Small intestine (tissue), 7 donors: Measurements from ENCODE around the gene KCNQ1OT1. TPM values are rescaled to one million over a fixed set of nuclear protein-coding genes. Genes with fewer than 3 reads are reported as not detected.
A peak's percentile ranks its signal among the peaks of the same experiment; 100 is the strongest.

Experiments used
- DNase-seq, 2 donors: peaks; one replicate each; pipeline versions ENCODE4 v3.0.0 to v3.0.0-alpha.2; 2013
- FAIRE-seq: peaks from 2 replicates; lab custom pipeline; 2012; peaks lifted over from hg19 to GRCh38; lab: Jason Lieb, UNC
- H3K27ac ChIP-seq, 3 donors: one replicate each; pipeline ENCODE4 v1.5.1; 2013; ENCODE audit warnings: low read length in 2 of 3, mild to moderate bottlenecking in 2 of 3, control low read depth in 1 of 3, inconsistent platforms in 1 of 3, low read depth in 1 of 3, moderate library complexity in 1 of 3
- H3K27me3 ChIP-seq, 3 donors: one replicate each; pipeline ENCODE4 v1.6.1; 2013; ENCODE audit warnings: low read length in 3 of 3, inconsistent platforms in 1 of 3; ENCODE audit not compliant: control insufficient read depth in 3 of 3, insufficient read depth in 3 of 3
- H3K36me3 ChIP-seq, 3 donors: one replicate each; pipeline ENCODE4 v1.6.1; 2013; ENCODE audit warnings: low read length in 3 of 3, inconsistent platforms in 1 of 3, low read depth in 1 of 3, mild to moderate bottlenecking in 1 of 3, moderate library complexity in 1 of 3; ENCODE audit not compliant: control insufficient read depth in 3 of 3, insufficient read depth in 2 of 3
- H3K4me1 ChIP-seq, 3 donors: one replicate each; pipeline ENCODE4 v1.6.1; 2013; ENCODE audit warnings: low read length in 2 of 3, inconsistent platforms in 1 of 3, low read depth in 1 of 3, mild to moderate bottlenecking in 1 of 3, moderate library complexity in 1 of 3; ENCODE audit not compliant: control insufficient read depth in 3 of 3, insufficient read depth in 2 of 3
- H3K4me3 ChIP-seq, 3 donors: one replicate each; pipeline ENCODE4 v1.5.1; 2013; ENCODE audit warnings: low read length in 3 of 3, control low read depth in 1 of 3, inconsistent platforms in 1 of 3, low read depth in 1 of 3, mild to moderate bottlenecking in 1 of 3, moderate library complexity in 1 of 3
- H3K9me3 ChIP-seq, 2 donors: one replicate each; pipeline ENCODE4 v1.6.1; 2013; ENCODE audit warnings: low read depth in 1 of 2, low read length in 1 of 2; ENCODE audit not compliant: control insufficient read depth in 2 of 2, insufficient read depth in 1 of 2
- WGBS, 3 donors: extraction: QIAGEN DNeasy Blood & Tissue Kit; methylation state at CpG; one replicate each; pipeline ENCODE4 v1.1.7; 2013; 5-methylcytosine and 5-hydroxymethylcytosine counted together
- polyA plus RNA-seq, 4 donors: library from polyadenylated mRNA; stranded (reverse) in 3 of 4; unstranded in 1 of 4; fragments of 200-250 nt in 3 of 4; fragments of 120-200 nt in 1 of 4; gene quantifications; one replicate each; pipeline versions ENCODE4 v1.2.1 to v1.2.3, GENCODE V29; 2013
- donor health status: healthy with polysubstance abuse.
- donor health status: control.
- donor health status: control.
- donor health status: Bipolar disorder and iron deficiency.
- donor health status: healthy.

KCNQ1OT1 gene
- polyA plus RNA-seq, 4 donors: under 0.01 to 2.3 (median 0.11) TPM

DNA sequence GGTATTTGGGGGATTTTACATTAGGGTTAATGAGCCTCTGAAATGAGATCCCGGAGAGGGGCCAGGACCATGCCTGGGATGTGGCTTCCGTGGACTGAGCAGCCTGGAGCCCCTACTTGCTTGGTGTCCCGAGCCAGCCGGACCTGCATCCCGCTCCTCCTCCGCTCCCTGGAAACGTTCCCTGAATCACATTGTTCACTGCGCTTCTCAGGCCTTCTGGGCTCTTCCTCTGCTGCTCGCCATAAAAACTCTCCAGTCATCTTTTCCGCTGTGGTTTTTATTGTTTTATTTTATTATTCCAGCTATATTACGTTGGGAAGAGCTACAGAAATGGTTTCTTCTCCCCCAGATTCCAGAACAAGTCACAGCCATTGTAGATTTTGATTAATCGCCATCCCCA, 13.3 kb upstream of the KCNQ1OT1 start:
- Histone ChIP-seq H3K4me3 (no peak overlapping the region), H3K36me3 (peaks cover 0 to 7% (median 0%) of the 10 kb centered on the region in 3 donors), H3K27me3 (no peaks in the 10 kb centered on the region), H3K9me3 (peaks cover 0 to 4% of the 10 kb centered on the region in 2 donors), H3K27ac (no peak overlapping the region), H3K4me1 (peaks cover 0 to 3% (median 0%) of the 10 kb centered on the region in 3 donors)
- FAIRE-seq: no peak
- no peak for DNase-seq
- WGBS, 3 donors: 88 to 94% (median 90%) methylated on average over 12 of the region's 12 CpGs

DNA sequence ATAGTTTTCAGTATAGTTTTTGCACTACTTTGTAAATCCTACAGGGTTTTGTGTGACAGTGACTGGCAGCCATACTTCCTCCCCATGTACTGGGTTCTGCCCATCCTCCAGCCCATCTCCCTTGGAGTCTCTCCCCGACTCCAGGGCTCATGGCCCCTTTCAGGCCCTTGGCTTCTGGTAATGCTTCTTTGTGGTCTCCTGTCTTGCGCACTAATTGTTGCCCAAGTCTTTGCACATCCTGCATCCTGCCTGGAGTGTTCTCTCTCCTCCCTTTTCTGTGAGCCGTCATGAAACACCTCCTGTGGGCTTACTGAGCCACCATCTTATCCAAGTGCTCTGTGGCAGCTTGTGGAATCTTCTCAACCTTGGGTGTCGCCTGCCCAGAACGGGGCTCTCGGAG, 11.4 kb upstream of the KCNQ1OT1 start:
- Histone ChIP-seq H3K36me3 (peaks cover 0 to 9% (median 0%) of the 10 kb centered on the region in 3 donors), H3K27ac (no peak overlapping the region), H3K4me1 (peaks cover 0 to 3% (median 0%) of the 10 kb centered on the region in 3 donors), H3K27me3 (no peaks in the 10 kb centered on the region), H3K9me3 (peaks cover 0 to 8% of the 10 kb centered on the region in 2 donors), H3K4me3 (no peak overlapping the region)
- no peak for FAIRE-seq
- WGBS, 3 donors: 95 to 99% (median 96%) methylated on average over 6 of the region's 6 CpGs
- DNase-seq: no peak

DNA sequence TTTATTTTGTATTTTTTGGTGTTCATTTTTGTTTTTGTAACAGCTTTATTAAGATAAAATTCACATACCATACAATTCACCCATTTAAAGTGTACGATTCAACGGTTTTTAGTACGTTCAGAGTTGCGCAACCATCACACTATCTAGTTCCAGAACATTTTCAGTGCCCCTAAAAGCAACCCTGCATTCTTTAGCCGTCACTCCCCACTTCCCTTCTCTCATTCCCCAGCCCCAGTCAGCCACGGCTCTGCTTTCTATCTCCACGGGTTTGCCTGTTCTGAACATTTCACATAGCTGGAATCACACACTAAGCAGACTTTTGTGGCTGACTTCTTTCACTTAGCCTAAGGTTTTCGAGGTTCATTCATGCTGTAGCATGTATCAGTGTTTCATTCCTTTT, 9.6 kb upstream of the KCNQ1OT1 start:
- Histone ChIP-seq H3K9me3 (peaks cover 0 to 14% of the 10 kb centered on the region in 2 donors), H3K36me3 (peaks cover 0 to 9% (median 0%) of the 10 kb centered on the region in 3 donors), H3K27ac (peak overlapping the region in 1 of 3 donors; percentile 32), H3K4me1 (peaks cover 0 to 3% (median 0%) of the 10 kb centered on the region in 3 donors), H3K27me3 (no peaks in the 10 kb centered on the region), H3K4me3 (no peak overlapping the region)
- no peak for FAIRE-seq
- WGBS, 3 donors: 60 to 78% (median 75%) methylated on average over 8 of the region's 8 CpGs
- no peak for DNase-seq

DNA sequence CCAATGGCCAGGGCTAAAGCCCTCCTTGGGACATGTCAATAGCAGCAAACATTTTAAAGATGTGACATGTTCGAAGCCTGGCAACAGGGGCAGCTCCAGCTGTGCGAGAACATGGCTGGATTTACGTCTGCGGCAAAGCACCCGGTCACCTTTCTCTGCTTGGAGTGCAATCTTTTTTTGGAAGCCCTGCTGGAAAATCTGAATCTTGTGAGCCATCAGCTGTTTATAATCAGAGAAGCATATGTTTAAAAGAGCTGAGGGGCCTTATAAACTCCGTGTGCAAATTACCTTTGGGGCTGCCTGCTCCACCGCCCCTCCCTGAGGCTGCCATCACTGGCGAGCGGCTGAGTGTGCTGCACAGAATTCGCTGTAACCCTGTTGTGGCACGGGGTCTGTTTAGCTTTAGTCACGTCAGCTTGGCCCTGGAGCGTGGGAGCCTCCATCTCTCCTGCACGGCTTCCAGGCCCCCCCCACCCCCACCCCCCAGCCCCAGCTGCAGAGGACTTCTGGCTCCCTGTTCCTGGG, 9.0 kb upstream of the KCNQ1OT1 start:
- Histone ChIP-seq H3K27ac (peak overlapping the region in 1 of 3 donors; percentile 50), H3K36me3 (peaks cover 0 to 8% (median 0%) of the 10 kb centered on the region in 3 donors), H3K4me1 (peaks cover 0 to 8% (median 0%) of the 10 kb centered on the region in 3 donors), H3K4me3 (no peak overlapping the region), H3K27me3 (no peaks in the 10 kb centered on the region), H3K9me3 (peaks cover 0 to 14% of the 10 kb centered on the region in 2 donors)
- WGBS, 3 donors: 66 to 85% (median 82%) methylated on average over 14 of the region's 14 CpGs
- FAIRE-seq (no peak), DNase-seq (no peak)

DNA sequence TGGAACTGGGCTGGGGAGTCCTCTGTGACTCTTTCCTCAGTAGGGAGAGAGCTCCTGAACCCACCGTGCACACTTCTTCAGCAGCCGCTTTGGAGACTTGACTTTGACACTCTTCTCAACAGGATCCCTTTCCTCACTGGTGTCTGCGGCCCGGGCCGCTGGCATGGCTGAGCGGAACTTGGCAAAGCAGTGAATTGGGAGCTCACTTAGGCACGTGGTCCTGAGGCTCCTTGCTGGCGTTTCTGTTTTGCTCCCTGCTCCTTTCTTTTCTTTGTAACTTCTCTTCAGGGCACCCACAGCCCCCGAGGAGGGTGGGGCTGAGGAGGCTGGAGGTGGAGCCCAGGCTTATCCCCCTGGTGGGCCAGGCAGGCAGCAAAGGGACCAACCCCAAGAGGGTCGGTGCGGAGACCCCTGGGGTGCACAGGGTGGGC, 8.4 kb upstream of the KCNQ1OT1 start:
- no peaks in the 10 kb centered on the region for H3K27me3 ChIP-seq
- no peak for FAIRE-seq

DNA sequence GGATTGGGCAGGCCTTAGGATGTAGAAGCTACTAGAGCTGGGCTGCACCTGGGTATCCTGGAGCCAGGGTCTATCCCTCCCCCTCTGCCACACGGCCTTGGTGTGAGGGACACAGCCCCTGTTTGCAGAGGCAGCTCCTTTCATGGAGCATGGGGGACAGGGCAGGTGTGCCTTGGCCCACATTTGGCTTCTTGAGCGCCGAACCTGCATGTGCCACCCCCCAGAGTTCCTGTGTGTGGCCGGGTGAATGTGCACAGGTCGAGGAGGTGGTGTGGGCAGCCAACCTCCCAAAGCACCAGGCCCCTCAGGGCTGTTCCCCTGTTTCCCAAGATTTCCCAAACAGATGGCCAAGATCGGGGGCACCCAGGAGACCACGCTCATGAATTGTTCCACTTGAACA, 7.9 kb upstream of the KCNQ1OT1 start:
- Histone ChIP-seq H3K27me3 (no peaks in the 10 kb centered on the region), H3K27ac (no peak overlapping the region), H3K36me3 (peaks cover 0 to 8% (median 0%) of the 10 kb centered on the region in 3 donors), H3K4me3 (no peak overlapping the region), H3K4me1 (peaks cover 0 to 19% (median 0%) of the 10 kb centered on the region in 3 donors), H3K9me3 (peaks cover 0 to 14% of the 10 kb centered on the region in 2 donors)
- FAIRE-seq (no peak), DNase-seq (no peak)
- 85 to 92% (median 87%) methylated on average over 7 of the region's 7 CpGs for WGBS, 3 donors

More for the DNA sequence above, 8.4 kb upstream of the KCNQ1OT1 start:
- Histone ChIP-seq H3K9me3 (peaks cover 0 to 14% of the 10 kb centered on the region in 2 donors), H3K4me1 (peaks cover 0 to 14% (median 0%) of the 10 kb centered on the region in 3 donors), H3K36me3 (peaks cover 0 to 10% (median 0%) of the 10 kb centered on the region in 3 donors), H3K4me3 (no peak overlapping the region), H3K27ac (peak overlapping the region in 1 of 3 donors; percentile 50)
- no peak for DNase-seq
- 70 to 78% (median 75%) methylated on average over 11 of the region's 11 CpGs for WGBS, 3 donors

DNA sequence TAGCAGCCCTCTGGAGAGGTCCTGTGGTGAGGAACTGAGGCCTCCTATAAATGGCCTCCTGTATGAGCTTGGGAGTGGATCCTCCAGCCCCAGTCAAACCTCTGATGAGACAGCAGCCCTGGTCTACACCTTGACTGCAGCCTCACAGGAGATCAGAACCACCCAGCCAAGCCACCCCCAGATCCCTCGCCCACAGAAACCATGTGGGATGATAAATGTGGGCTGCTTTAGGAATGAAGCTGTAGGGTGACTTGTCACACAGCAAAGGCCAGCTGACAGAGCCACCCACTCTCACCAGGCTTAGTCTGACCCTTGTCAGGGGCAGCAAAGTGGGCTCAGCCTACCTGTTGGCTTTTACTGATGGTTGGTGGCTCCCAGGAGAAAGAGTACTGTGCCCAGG, 6.5 kb upstream of the KCNQ1OT1 start:
- DNase-seq: no peak
- Histone ChIP-seq H3K4me1 (peaks cover 0 to 28% (median 0%) of the 10 kb centered on the region in 3 donors), H3K27me3 (no peaks in the 10 kb centered on the region), H3K9me3 (peaks cover 0 to 13% of the 10 kb centered on the region in 2 donors), H3K4me3 (no peak overlapping the region), H3K27ac (no peak overlapping the region), H3K36me3 (peaks cover 0 to 5% (median 0%) of the 10 kb centered on the region in 3 donors)
- no peak for FAIRE-seq
- 89 to 95% (median 91%) methylated on average over 1 of the region's 1 CpG for WGBS, 3 donors

DNA sequence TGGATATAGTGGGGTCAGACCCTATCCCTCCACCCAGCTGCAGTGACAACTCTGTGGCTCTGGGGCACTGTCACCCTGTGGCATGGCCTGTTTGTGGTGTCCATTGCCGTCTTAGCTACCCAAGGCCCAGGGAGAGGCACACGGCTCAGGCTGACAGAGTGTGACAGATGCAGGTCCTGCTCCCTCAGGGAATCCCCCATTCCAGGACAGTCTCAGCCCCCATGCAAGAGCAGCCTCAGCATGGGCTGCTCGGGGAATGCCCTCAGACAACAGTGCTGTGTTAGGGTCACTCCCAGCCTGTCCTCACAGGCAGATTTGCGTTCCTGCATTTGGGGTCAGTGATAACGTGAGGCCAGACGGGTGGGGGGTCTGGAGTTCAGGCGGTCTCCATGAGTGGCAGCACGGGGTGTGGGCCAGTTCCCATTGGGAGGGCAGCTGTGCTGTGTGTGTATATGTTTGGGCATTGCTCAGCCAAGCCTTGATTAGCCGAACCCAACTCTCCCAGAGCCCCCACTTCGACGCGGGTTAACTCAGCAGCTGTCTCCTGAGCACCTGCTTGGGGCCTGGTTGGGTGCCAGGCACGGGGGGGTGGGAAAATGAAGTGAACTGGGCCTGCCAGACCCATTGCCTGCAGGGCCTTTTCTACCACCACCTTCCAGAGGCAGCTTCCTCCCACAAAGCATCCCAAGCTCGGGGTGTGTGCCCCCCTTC, 5.3 kb upstream of the KCNQ1OT1 start:
- DNase-seq (no peak), FAIRE-seq (no peak)
- no peak overlapping the region for H3K4me3 ChIP-seq
- no peaks in the 10 kb centered on the region for H3K27me3 ChIP-seq
- WGBS, 3 donors: 83 to 89% (median 87%) methylated on average over 14 of the region's 14 CpGs
- H3K9me3 ChIP-seq: peaks cover 0 to 11% of the 10 kb centered on the region in 2 donors
- H3K4me1 ChIP-seq: peaks cover 0 to 35% (median 3%) of the 10 kb centered on the region in 3 donors
- peaks cover 0 to 7% (median 0%) of the 10 kb centered on the region in 3 donors for H3K36me3 ChIP-seq
- no peak overlapping the region for H3K27ac ChIP-seq
